DMS114 treated with DMSO at 0.1 percent for 48 hours (cell line): ENCODE measurements around the gene SOAT2.

ENCODE experiments used
- DNase-seq: peaks from one replicate; lab custom pipeline; 2025; ENCODE audit not compliant: unreplicated experiment; lab: John Stamatoyannopoulos, UW

Gene SOAT2

GRCh38 chr12:53064613-53065436, 38.5 kb upstream of the SOAT2 start:
- no peak for DNase-seq

GRCh38 chr12:53065470-53065869, 37.8 kb upstream of the SOAT2 start:
- DNase-seq, result no peak

- peak; percentile 60 for DNase-seq
Observed at GRCh38 chr12:53065975-53066931, 37.0 kb upstream of the SOAT2 start.

- DNase-seq, result no peak
Observed at GRCh38 chr12:53067074-53067992, 36.0 kb upstream of the SOAT2 start.

- no peak for DNase-seq
Observed at GRCh38 chr12:53067993-53068770, 35.1 kb upstream of the SOAT2 start.

- DNase-seq, result no peak
Observed at GRCh38 chr12:53068811-53069585, 34.3 kb upstream of the SOAT2 start.

- DNase-seq, result no peak
Observed at GRCh38 chr12:53069621-53070410, 33.5 kb upstream of the SOAT2 start.

GRCh38 chr12:53070877-53071492, 32.3 kb upstream of the SOAT2 start:
- no peak for DNase-seq

- no peak for DNase-seq
Observed at GRCh38 chr12:53071591-53072551, 31.4 kb upstream of the SOAT2 start.

GRCh38 chr12:53073881-53074280, 29.4 kb upstream of the SOAT2 start:
- DNase-seq, result no peak

GRCh38 chr12:53074283-53074998, 28.8 kb upstream of the SOAT2 start:
- DNase-seq, result no peak

- no peak for DNase-seq
Observed at GRCh38 chr12:53074999-53075370, 28.3 kb upstream of the SOAT2 start.

GRCh38 chr12:53076461-53076860, 26.8 kb upstream of the SOAT2 start:
- DNase-seq, result no peak

GRCh38 chr12:53077030-53077429, 26.3 kb upstream of the SOAT2 start:
- DNase-seq, result no peak

- DNase-seq, result no peak
Observed at GRCh38 chr12:53078425-53079225, 24.7 kb upstream of the SOAT2 start.
